ENCODE results near the gene RNF144A.

The RNF144A gene

DNA sequence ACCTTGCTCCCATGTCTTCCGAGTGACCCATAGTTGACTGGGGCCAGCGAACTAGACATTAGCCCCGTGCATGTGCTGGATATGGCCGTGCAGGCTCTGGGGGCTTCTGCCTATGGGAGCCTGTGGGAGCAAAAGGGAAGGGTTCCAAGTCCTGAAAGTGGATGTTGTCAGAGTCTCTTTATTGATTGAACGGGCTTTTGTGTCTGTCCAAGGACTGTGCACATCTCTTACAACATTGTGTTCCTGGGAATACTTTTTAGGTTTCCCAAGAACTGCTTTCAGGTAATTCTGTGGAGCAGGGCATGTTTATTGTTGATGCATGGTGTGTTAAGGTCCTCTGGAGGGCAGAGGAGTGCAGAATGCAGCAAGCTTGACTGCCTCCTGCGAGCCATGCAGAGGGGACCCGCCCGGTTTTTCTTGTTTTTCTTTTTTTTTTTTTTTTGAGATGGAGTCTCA, 5.0 kb downstream of the RNF144A start:
- no peak for DNase-seq (ENCODE audit: low read depth)
- TF ChIP-seq, protein P1, sequence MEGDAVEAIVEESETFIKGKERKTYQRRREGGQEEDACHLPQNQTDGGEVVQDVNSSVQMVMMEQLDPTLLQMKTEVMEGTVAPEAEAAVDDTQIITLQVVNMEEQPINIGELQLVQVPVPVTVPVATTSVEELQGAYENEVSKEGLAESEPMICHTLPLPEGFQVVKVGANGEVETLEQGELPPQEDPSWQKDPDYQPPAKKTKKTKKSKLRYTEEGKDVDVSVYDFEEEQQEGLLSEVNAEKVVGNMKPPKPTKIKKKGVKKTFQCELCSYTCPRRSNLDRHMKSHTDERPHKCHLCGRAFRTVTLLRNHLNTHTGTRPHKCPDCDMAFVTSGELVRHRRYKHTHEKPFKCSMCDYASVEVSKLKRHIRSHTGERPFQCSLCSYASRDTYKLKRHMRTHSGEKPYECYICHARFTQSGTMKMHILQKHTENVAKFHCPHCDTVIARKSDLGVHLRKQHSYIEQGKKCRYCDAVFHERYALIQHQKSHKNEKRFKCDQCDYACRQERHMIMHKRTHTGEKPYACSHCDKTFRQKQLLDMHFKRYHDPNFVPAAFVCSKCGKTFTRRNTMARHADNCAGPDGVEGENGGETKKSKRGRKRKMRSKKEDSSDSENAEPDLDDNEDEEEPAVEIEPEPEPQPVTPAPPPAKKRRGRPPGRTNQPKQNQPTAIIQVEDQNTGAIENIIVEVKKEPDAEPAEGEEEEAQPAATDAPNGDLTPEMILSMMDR (IDR thresholded peaks at IDR 0.05; ENCODE audit: insufficient read depth, low read depth, low read length, missing control alignments) = peak; percentile 7
- no peak overlapping the region for H3K4me3 ChIP-seq (ENCODE audit: low read depth, low read length)

DNA sequence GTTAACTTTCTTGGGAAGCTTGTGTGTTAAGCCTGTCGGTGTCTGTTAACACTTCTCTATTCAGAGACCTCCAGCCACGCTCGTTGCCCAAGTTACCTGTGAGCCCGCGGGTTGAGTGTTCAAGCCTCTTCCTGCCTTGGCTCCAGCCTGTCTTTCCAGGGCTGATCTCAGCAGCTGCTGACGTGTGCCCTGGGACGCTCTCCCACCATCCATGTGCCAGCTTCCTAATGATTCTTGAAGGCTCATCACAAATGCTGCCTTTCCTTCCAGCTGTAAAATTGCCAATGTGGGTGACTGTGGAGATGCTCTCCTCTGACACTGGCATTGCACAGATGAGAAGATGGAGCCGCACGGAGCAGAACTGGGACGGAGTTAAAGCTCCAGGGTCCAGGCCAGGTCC, 6.1 kb downstream of the RNF144A start:
- no peak overlapping the region for H3K4me3 ChIP-seq (ENCODE audit: low read depth, low read length)
- TF ChIP-seq, protein P1 (IDR thresholded peaks at IDR 0.05; ENCODE audit: insufficient read depth, low read depth, low read length, missing control alignments) = no peak
- no peak for DNase-seq (ENCODE audit: low read depth)

DNA sequence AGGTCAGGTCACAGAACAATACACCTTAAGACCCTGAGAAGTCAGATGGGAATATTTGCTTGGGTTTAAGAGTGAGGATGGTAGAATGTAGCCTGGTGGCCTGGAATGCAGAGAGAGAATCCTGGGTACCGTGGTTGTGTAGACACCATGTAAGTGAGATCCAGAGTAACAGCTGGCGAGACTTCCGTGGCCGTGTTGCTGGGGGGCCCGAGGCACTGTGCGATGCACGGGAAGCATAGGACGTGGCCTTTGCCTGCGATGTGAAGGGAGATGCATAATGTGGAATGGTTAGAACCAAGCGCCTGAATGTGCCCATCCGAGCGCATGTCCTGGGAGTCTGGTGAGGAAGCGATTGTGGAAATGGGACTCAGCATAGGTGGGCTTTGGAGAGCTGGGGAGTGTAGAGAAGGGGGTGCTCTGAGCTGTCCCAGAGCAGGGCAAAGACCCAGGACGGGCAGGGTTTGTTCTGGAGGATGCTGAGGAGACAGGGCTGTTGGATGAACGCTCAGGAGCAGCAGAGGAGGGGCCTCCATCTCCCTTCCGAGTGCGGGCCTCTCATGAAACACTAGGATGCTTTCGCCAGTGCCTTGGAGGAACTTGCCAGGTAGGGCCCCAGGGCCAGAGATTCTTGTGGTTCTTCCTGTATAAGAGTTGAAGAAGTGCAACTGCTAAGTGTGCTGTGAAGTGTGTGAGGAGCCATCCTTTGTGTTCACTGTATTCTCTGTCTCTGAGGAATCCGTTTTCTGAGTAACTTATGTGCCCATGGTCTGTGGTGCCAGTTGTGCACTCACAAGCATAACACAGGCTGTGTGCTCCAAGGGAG, 7.1 kb downstream of the RNF144A start:
- TF ChIP-seq, protein P1 (IDR thresholded peaks at IDR 0.05; ENCODE audit: insufficient read depth, low read depth, low read length, missing control alignments) = no peak
- no peak for DNase-seq (ENCODE audit: low read depth)
- no peak overlapping the region for H3K4me3 ChIP-seq (ENCODE audit: low read depth, low read length)

DNA sequence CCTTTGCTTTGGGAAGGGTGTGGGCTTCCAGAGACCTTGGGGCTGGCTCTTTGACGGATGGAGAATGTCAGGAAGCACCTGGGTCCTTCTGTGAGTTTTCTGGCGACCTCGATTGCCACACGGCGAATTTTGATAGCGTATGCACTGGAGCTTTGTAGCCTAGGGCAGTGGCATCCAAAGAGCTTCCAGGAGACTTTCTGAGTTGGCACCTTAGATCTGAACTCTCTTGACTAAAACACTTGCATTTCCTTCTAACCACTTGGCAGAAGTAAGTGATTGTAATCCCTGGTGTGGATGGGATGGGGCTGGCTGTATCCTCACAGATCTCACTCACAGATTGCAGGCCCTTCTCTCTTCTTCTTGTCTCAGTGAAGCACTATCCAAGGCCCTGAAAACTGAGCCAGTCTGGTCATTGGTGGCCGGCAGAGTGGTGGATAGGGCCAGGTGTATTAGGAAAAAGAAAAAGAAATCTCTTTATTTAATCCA, 7.8 kb downstream of the RNF144A start:
- DNase-seq (ENCODE audit: low read depth) = no peak

DNA sequence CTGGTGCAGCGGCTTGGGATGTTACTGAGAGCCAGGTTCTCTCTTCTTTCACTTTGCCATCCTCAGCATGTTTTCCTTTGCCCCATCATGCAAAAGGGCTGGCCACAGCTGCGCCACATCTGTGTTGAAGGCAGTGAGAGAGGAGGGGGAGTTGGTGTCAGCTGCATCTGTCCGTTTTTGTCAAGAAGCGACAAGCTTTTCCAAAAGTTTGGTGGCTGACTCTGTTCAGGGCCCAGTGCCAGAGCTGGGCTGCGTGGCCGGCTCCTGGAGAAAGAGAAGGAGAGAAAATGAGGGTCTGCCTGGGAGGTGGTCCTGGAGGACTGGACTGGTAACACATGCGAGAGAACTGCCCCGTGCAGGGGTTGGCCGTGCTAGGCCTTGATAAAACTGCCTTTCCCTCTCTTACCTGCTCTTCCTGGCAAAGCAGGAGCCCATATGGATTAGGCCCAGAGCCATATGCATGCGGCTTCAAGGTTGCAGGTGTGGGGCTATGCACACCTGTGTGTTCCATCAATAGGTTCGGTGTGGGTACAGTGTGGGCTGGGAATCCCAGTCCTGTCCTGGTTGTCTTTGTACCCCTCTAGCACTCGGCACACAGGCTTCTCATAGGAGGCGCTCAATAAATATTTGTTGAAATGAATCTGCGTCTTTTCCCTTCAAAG, 9.0 kb downstream of the RNF144A start:
- no peak for DNase-seq (ENCODE audit: low read depth)
- TF ChIP-seq, protein P1 (IDR thresholded peaks at IDR 0.05; ENCODE audit: insufficient read depth, low read depth, low read length, missing control alignments) = no peak
- H3K4me3 ChIP-seq (ENCODE audit: low read depth, low read length) = no peak overlapping the region

More for the DNA sequence above, 7.8 kb downstream of the RNF144A start:
- TF ChIP-seq, protein P1 (IDR thresholded peaks at IDR 0.05; ENCODE audit: insufficient read depth, low read depth, low read length, missing control alignments) = no peak
- no peak overlapping the region for H3K4me3 ChIP-seq (ENCODE audit: low read depth, low read length)

DNA sequence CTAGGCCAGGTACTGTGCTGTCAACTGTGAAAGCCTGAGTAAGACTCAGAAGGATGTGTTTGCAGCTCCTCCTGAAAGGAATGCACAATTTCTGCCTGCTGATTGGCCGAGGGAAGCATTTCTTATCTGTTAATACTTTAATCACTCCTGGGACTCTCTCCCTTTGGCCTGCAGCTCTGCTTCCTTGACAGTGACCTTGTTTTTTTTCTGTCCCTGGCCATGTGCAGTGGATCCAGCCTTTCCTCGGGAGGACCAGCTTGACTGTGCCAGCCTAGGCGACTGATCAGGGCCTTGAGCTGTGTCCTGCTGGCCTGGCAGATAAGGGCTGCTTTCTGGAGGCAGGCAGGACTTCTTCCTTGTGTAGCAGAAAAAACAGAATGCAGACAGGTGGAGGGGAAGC, 10.0 kb downstream of the RNF144A start:
- TF ChIP-seq, protein P1 (IDR thresholded peaks at IDR 0.05; ENCODE audit: insufficient read depth, low read depth, low read length, missing control alignments) = no peak
- no peak overlapping the region for H3K4me3 ChIP-seq (ENCODE audit: low read depth, low read length)
- DNase-seq (ENCODE audit: low read depth) = no peak

Data from GM12865 (cell line).